Muscle layer of colon (tissue), 2 donors: ENCODE data around the gene GDPD3.

Experiments used
- H3K27ac ChIP-seq: one replicate; pipeline ENCODE4 v1.7.0; 2013; ENCODE audit warnings: low read depth, mild to moderate bottlenecking, low read length, moderate library complexity
- H3K27me3 ChIP-seq, 2 donors: one replicate each; pipeline ENCODE4 v1.7.0; 2013; ENCODE audit warnings: low read length in 2 of 2, mild to moderate bottlenecking in 2 of 2; ENCODE audit not compliant: insufficient read depth in 2 of 2, control insufficient read depth in 1 of 2
- H3K36me3 ChIP-seq: one replicate; pipeline ENCODE4 v1.7.0; 2013; ENCODE audit warnings: mild to moderate bottlenecking, low read length; ENCODE audit not compliant: insufficient read depth
- H3K4me1 ChIP-seq: one replicate; pipeline ENCODE4 v1.7.0; 2013; ENCODE audit warnings: mild to moderate bottlenecking, low read length; ENCODE audit not compliant: insufficient read depth
- H3K4me3 ChIP-seq, 2 donors: one replicate each; pipeline ENCODE4 v1.7.0; 2013; ENCODE audit warnings: low read length in 2 of 2, low read depth in 1 of 2, mild to moderate bottlenecking in 1 of 2, moderate library complexity in 1 of 2
- H3K9ac ChIP-seq: one replicate; pipeline ENCODE4 v1.7.0; 2013; ENCODE audit warnings: low read length
- H3K9me3 ChIP-seq: one replicate; pipeline ENCODE4 v1.7.0; 2013; ENCODE audit warnings: mild to moderate bottlenecking, low read length
- donor health status: abdominal sarcoma.
- donor health status: Adenocarcinoma of cecum.

The GDPD3 gene, protein sequence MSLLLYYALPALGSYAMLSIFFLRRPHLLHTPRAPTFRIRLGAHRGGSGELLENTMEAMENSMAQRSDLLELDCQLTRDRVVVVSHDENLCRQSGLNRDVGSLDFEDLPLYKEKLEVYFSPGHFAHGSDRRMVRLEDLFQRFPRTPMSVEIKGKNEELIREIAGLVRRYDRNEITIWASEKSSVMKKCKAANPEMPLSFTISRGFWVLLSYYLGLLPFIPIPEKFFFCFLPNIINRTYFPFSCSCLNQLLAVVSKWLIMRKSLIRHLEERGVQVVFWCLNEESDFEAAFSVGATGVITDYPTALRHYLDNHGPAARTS

GRCh38 chr16:30113031-30113710 lies at the start of gene GDPD3:
Gene GDPD3 (minus strand): TSS chr16:30113537. CDS start chr16:30113478, 59 bp downstream.
- no peak within 1 kb of the TSS for H3K9ac ChIP-seq
- peaks cover 51% of the 10 kb centered on the region for H3K36me3 ChIP-seq

DNA sequence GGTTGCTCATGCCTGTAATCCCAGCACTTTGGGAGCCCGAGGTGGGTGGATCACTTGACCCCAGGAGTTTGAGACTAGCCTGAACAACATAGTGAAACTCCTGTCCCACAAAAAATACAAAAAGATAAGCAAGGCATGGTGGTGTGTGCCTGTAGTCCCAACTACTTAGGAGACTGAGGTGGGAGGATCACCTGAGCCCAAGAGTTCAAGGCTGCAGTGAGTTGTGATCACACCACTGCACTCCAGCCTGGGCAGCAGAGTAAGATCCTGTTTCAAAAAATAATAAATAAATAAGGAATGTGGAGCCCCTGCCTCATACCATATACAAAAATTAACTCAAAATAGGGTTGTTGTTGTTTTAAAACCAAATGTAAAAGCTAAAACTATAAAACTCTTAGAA lies 43.9 kb upstream of the GDPD3 start:
- Histone ChIP-seq H3K27me3 (no peaks in the 10 kb centered on the region), H3K9me3 (no peaks in the 10 kb centered on the region), H3K4me1 (no peaks in the 10 kb centered on the region), H3K27ac (no peak overlapping the region), H3K9ac (no peak overlapping the region), H3K4me3 (no peak overlapping the region), H3K36me3 (no peaks in the 10 kb centered on the region)

More at GRCh38 chr16:30113031-30113710, at the start of gene GDPD3:
- no peaks in the 10 kb centered on the region for H3K9me3 ChIP-seq
- no peak within 1 kb of the TSS for H3K27ac ChIP-seq
- H3K4me1 ChIP-seq = peaks cover 5% of the 10 kb centered on the region
- H3K27me3 ChIP-seq = no peaks in the 10 kb centered on the region
- no peak within 1 kb of the TSS for H3K4me3 ChIP-seq

DNA sequence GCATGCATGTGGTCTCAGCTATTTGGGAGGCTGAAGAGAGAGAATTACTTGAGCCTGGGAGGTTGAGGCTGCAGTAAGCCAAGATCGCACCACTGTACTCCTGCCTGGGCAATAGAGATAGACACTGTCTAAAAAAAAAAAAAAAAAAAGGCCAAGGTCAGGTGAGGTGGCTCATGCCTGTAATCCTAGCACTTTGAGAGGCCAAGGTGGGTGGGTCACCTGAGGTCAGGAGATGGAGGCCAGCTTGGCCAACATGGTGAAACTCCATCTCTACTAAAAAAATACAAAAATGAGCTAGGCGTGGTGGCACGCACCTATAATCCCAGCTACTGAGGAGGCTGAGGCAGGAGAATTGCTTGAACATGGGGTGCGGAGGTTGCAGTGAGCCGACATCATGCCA lies 41.9 kb upstream of the GDPD3 start:
- Histone ChIP-seq H3K9ac (no peak overlapping the region), H3K27me3 (no peaks in the 10 kb centered on the region), H3K4me1 (no peaks in the 10 kb centered on the region), H3K36me3 (no peaks in the 10 kb centered on the region), H3K4me3 (no peak overlapping the region), H3K9me3 (no peaks in the 10 kb centered on the region), H3K27ac (no peak overlapping the region)

DNA sequence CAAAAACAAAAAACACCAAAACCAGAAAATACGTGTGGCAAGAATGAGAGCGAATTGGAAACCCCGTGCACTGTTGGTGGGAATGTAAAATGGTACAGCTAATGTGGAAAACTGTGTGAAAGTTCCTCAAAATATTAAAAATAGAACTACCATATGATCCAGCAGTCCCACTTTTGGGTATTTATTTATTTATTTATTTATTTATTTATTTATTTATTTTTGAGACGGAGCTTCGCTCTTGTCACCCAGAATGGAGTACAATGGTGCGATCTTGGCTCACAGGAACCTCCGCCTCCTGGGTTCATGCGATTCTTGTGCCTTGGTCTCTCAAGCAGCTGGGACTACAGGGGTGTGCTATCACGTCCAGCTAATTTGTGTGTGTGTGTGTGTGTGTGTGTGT lies 39.2 kb upstream of the GDPD3 start:
- no peaks in the 10 kb centered on the region for H3K27me3 ChIP-seq
- H3K4me1 ChIP-seq = no peaks in the 10 kb centered on the region
- H3K9ac ChIP-seq = no peak overlapping the region
- H3K27ac ChIP-seq = no peak overlapping the region
- H3K36me3 ChIP-seq = no peaks in the 10 kb centered on the region
- peaks cover 4% of the 10 kb centered on the region for H3K9me3 ChIP-seq
- H3K4me3 ChIP-seq = no peak overlapping the region

- no peaks in the 10 kb centered on the region for H3K27me3 ChIP-seq
- no peak overlapping the region for H3K27ac ChIP-seq
- H3K4me3 ChIP-seq = no peak overlapping the region
- no peaks in the 10 kb centered on the region for H3K36me3 ChIP-seq
- no peaks in the 10 kb centered on the region for H3K4me1 ChIP-seq
- no peak overlapping the region for H3K9ac ChIP-seq
- H3K9me3 ChIP-seq = peaks cover 4% of the 10 kb centered on the region
These were observed 37.8 kb upstream of the GDPD3 start for GRCh38 chr16:30151091-30151490.

DNA sequence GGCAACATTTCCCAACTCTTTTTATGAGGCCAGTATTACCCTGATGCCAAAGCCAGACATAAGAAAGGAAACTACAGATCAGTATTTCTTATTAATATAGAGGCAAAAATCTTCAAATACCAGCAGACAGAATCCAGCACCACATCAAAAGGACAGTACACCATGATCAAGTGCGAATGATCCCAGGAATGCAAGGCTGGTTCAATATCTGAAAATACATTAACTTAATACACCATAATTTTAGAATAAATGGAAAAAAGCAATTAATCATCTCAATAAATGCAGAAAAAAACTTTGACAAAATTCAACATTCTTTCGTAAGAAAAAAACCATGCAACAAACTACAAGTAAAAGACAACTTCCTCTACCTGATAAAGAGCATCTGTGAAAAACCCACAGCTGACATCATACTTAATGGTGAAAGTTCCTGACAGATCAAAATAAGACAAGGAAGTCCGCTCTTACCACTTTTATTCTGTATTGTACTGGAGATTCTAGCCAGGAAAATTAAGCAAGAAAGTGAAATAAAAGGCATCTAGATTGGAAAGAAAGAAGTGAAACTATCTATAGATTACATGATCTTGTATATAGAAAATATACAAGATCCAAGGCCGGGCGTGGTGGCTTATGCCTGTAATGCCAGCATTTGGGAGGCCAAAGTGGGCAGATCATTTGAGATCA lies 36.1 kb upstream of the GDPD3 start:
- H3K27ac ChIP-seq = no peak overlapping the region
- H3K9ac ChIP-seq = no peak overlapping the region
- H3K9me3 ChIP-seq = peaks cover 4% of the 10 kb centered on the region
- H3K27me3 ChIP-seq = no peaks in the 10 kb centered on the region
- no peaks in the 10 kb centered on the region for H3K4me1 ChIP-seq
- no peaks in the 10 kb centered on the region for H3K36me3 ChIP-seq
- H3K4me3 ChIP-seq = no peak overlapping the region

- H3K4me1 ChIP-seq = no peaks in the 10 kb centered on the region
- H3K36me3 ChIP-seq = no peaks in the 10 kb centered on the region
- H3K9ac ChIP-seq = no peak overlapping the region
- peaks cover 4% of the 10 kb centered on the region for H3K9me3 ChIP-seq
- no peaks in the 10 kb centered on the region for H3K27me3 ChIP-seq
- H3K4me3 ChIP-seq = no peak overlapping the region
- H3K27ac ChIP-seq = no peak overlapping the region
These were observed 34.6 kb upstream of the GDPD3 start for GRCh38 chr16:30147843-30148510.

GRCh38 chr16:30145657-30146056 lies 32.3 kb upstream of the GDPD3 start:
- Histone ChIP-seq H3K27ac (no peak overlapping the region), H3K4me3 (no peak overlapping the region), H3K9me3 (peaks cover 4% of the 10 kb centered on the region), H3K36me3 (no peaks in the 10 kb centered on the region), H3K9ac (no peak overlapping the region), H3K27me3 (no peaks in the 10 kb centered on the region), H3K4me1 (no peaks in the 10 kb centered on the region)

- Histone ChIP-seq H3K4me1 (no peaks in the 10 kb centered on the region), H3K4me3 (no peak overlapping the region), H3K36me3 (no peaks in the 10 kb centered on the region), H3K9ac (no peak overlapping the region), H3K9me3 (peaks cover 4% of the 10 kb centered on the region), H3K27ac (no peak overlapping the region), H3K27me3 (no peaks in the 10 kb centered on the region)
These were observed 31.6 kb upstream of the GDPD3 start for GRCh38 chr16:30144917-30145316.

DNA sequence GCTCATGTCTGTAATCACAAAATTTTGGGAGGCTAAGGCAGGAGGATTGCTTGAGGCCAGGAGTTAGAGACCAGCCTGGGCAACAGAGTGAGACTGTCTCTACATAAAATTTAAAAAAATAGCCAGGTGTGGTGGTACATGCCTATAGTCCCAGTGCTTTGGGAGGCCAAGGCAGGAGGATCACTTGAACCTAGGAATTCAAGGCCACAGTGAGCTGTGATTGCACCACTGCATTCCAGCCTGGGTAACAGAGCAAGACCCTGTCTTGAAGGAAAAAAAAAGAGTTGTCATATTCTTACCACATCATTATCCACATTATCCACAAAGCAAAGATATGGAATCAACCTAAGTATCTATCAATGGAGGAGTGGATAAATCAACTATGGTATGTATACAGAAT lies 30.7 kb upstream of the GDPD3 start:
- Histone ChIP-seq H3K9ac (no peak overlapping the region), H3K27me3 (no peaks in the 10 kb centered on the region), H3K9me3 (no peaks in the 10 kb centered on the region), H3K36me3 (no peaks in the 10 kb centered on the region), H3K4me1 (no peaks in the 10 kb centered on the region), H3K4me3 (no peak overlapping the region), H3K27ac (no peak overlapping the region)

GRCh38 chr16:30143347-30143702 lies 30.0 kb upstream of the GDPD3 start:
- no peaks in the 10 kb centered on the region for H3K9me3 ChIP-seq
- H3K27me3 ChIP-seq = no peaks in the 10 kb centered on the region
- H3K4me1 ChIP-seq = no peaks in the 10 kb centered on the region
- H3K9ac ChIP-seq = no peak overlapping the region
- no peak overlapping the region for H3K4me3 ChIP-seq
- no peak overlapping the region for H3K27ac ChIP-seq
- H3K36me3 ChIP-seq = no peaks in the 10 kb centered on the region
